Measurements from ENCODE around the gene MBTPS1.

DNA sequence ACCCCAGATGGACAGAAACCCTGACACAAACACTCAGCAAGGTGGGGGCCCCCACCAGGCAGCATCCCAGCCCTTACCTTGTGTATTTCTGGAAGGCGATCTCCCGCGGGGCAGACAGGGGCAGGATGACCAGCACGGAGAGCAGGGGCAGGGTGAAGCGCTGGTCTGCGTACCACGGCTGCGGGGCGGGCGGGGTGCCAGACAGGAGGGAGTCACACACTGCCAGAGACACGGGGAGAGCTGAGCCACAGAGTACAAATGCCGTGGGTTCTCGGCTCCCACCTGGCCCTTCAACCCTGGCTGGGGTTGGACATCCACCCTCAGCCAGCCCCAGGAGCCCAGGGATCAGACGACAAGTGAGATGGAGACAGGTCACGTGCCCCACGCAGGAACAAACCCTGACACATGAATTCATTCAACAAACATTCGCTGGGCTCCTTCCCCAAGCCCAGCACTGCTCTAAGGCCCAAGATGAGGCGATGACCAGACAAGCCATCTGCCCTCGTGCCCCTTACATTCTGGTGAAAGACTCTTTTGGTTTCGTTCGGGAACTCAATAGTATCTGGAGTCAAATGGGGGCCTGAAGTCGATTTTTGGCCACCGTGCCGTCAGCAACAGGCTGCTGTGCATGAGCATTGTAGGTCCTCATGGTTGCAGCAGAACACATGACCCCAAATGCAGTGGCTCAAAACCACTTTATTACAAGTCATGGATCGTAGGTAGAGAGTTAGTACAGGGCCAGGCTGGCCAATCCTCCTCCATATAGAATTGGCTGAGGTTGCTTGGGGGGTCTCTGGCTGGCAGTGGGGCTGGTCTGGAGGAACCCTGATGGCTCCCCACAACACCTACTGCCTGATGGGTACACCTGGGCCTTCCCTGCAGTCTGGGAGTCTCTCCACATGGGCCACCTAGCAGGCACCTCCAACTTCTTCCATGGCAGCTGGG is 83.2 kb downstream of the MBTPS1 start:
- no peak for TF ChIP-seq HDAC2 (IDR thresholded peaks at IDR 0.05)
- TF ChIP-seq SREBF2 (IDR thresholded peaks at IDR 0.05) = no peak
- no peak for TF ChIP-seq CHD4 (IDR thresholded peaks at IDR 0.05; ENCODE audit: borderline replicate concordance)
